ENCODE results near the gene ABCA5.

ABCA5 gene

DNA sequence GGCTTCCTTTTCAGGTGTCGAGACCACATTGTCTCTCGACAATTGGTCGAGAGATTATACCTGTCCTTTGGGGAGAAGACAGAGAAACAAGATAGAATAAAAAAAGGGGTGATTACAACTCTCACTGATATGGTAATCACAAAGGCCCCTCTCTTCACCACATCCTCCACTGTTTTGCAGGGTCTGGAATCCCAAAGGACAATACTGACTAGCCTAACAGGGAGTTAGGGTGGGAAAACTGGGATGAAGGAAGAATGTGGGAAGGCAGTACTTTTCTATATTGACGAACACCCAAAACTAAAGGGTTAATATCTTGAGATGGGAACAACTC is 6.1 kb downstream of the ABCA5 start:
- no peak overlapping the region for H3K9ac ChIP-seq (ENCODE audit: low read depth, low read length)
- H3K27ac ChIP-seq (ENCODE audit: low read length): no peak overlapping the region
- H3K9me3 ChIP-seq (ENCODE audit: insufficient read depth, low read length, severe bottlenecking): no peaks in the 10 kb centered on the region
- no peaks in the 10 kb centered on the region for H3K79me2 ChIP-seq (ENCODE audit: insufficient read depth, low read length)
- H3K4me2 ChIP-seq (ENCODE audit: insufficient read depth, low read length): no peak overlapping the region
- no peaks in the 10 kb centered on the region for H3K36me3 ChIP-seq (ENCODE audit: insufficient read depth, low read length)
- no peak overlapping the region for H3K4me3 ChIP-seq (ENCODE audit: low read depth in 1 of 2, low read length in 2 of 2)
- DNase-seq (no peak), ATAC-seq (ENCODE audit: insufficient read depth, low read depth) (no peak)
- TF ChIP-seq, protein P1, sequence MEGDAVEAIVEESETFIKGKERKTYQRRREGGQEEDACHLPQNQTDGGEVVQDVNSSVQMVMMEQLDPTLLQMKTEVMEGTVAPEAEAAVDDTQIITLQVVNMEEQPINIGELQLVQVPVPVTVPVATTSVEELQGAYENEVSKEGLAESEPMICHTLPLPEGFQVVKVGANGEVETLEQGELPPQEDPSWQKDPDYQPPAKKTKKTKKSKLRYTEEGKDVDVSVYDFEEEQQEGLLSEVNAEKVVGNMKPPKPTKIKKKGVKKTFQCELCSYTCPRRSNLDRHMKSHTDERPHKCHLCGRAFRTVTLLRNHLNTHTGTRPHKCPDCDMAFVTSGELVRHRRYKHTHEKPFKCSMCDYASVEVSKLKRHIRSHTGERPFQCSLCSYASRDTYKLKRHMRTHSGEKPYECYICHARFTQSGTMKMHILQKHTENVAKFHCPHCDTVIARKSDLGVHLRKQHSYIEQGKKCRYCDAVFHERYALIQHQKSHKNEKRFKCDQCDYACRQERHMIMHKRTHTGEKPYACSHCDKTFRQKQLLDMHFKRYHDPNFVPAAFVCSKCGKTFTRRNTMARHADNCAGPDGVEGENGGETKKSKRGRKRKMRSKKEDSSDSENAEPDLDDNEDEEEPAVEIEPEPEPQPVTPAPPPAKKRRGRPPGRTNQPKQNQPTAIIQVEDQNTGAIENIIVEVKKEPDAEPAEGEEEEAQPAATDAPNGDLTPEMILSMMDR (IDR thresholded peaks at IDR 0.05; ENCODE audit: borderline replicate concordance, extremely low read depth, low read length, poor library complexity, severe bottlenecking): no peak
- no peak for TF ChIP-seq EZH2 (IDR thresholded peaks at IDR 0.05; ENCODE audit: borderline replicate concordance, low read depth, low read length, severe bottlenecking)
- no peaks in the 10 kb centered on the region for H4K20me1 ChIP-seq (ENCODE audit: insufficient read depth, low read length)
- H3K27me3 ChIP-seq (ENCODE audit: insufficient read depth, low read length, poor library complexity): peaks cover 4% of the 10 kb centered on the region
- 0 out of 2 replicates have a peak, but pooled peaks cover under 1% of the 10 kb centered on the region for H3K4me1 ChIP-seq (ENCODE audit: insufficient read depth, low read length)
- H2AFZ ChIP-seq (ENCODE audit: low read depth, low read length): no peak overlapping the region

DNA sequence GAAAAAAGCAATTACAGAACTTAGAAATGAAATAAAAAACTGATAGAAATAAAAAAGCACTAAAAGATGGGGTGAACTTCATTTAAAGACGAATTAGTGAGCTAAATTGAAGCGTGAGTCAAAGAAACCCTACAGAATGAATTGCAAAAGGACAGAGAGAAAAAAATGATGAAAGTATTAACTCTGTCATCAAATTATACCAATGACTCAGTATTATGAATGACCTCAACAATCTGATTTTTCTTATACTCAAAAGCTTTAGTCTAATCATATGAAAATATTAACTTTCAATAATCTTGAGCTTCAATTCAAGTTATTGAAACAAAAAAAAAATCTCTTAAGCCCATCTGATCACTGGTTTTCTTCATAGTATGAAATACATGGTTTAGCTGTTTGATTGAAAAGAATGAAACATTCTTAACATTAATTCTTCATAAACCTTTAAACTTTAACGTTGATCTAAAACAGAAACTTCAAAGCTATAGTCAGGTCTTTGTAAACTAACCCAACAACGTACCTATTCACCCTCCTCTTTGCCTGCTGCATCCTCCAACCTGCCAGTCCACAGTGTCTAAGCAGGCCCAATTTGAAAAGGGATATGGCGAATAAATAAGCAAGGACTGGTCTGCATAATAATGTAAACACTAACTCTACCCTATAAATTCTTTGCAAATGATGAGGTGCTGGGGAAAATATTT is 6.6 kb downstream of the ABCA5 start:
- ATAC-seq (ENCODE audit: insufficient read depth, low read depth) (no peak), DNase-seq (no peak)
- no peak overlapping the region for H3K4me2 ChIP-seq (ENCODE audit: insufficient read depth, low read length)
- no peak for TF ChIP-seq EZH2 (IDR thresholded peaks at IDR 0.05; ENCODE audit: borderline replicate concordance, low read depth, low read length, severe bottlenecking)
- TF ChIP-seq, protein P1 (IDR thresholded peaks at IDR 0.05; ENCODE audit: borderline replicate concordance, extremely low read depth, low read length, poor library complexity, severe bottlenecking): no peak
- H3K4me1 ChIP-seq (ENCODE audit: insufficient read depth, low read length): no peaks in the 10 kb centered on the region
- no peaks in the 10 kb centered on the region for H3K79me2 ChIP-seq (ENCODE audit: insufficient read depth, low read length)
- H3K27ac ChIP-seq (ENCODE audit: low read length): no peak overlapping the region
- no peaks in the 10 kb centered on the region for H3K36me3 ChIP-seq (ENCODE audit: insufficient read depth, low read length)
- no peaks in the 10 kb centered on the region for H3K9me3 ChIP-seq (ENCODE audit: insufficient read depth, low read length, severe bottlenecking)
- H3K4me3 ChIP-seq (ENCODE audit: low read depth in 1 of 2, low read length in 2 of 2): no peak overlapping the region
- H3K9ac ChIP-seq (ENCODE audit: low read depth, low read length): no peak overlapping the region
- no peaks in the 10 kb centered on the region for H4K20me1 ChIP-seq (ENCODE audit: insufficient read depth, low read length)
- H3K27me3 ChIP-seq (ENCODE audit: insufficient read depth, low read length, poor library complexity): no peaks in the 10 kb centered on the region
- H2AFZ ChIP-seq (ENCODE audit: low read depth, low read length): no peak overlapping the region

DNA sequence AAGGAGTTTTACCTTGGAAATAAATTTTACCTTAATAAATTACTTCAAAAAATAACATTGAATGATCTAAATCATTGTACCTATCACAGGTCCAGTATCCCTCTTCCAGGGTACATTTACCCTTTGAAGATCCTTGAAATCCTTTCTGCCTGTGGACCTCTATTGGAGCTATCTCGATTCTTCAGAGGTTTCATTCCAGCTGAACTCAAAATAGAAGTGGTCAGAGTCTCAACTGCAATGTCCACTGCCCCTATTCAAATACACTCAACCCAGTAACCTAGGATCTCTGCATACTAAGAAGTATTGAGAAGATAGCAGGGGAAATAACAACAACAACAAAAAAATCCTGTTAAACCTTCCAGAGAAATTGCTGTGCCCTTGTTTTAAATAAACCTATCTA is 9.3 kb downstream of the ABCA5 start:
- Histone ChIP-seq H3K4me1 (ENCODE audit: insufficient read depth, low read length) (no peaks in the 10 kb centered on the region), H4K20me1 (ENCODE audit: insufficient read depth, low read length) (no peaks in the 10 kb centered on the region), H3K79me2 (ENCODE audit: insufficient read depth, low read length) (no peaks in the 10 kb centered on the region), H3K9me3 (ENCODE audit: insufficient read depth, low read length, severe bottlenecking) (no peaks in the 10 kb centered on the region), H3K27ac (ENCODE audit: low read length) (no peak overlapping the region), H3K27me3 (ENCODE audit: insufficient read depth, low read length, poor library complexity) (no peaks in the 10 kb centered on the region), H3K4me3 (ENCODE audit: low read depth in 1 of 2, low read length in 2 of 2) (no peak overlapping the region), H2AFZ (ENCODE audit: low read depth, low read length) (no peak overlapping the region), H3K4me2 (ENCODE audit: insufficient read depth, low read length) (no peak overlapping the region), H3K36me3 (ENCODE audit: insufficient read depth, low read length) (no peaks in the 10 kb centered on the region), H3K9ac (ENCODE audit: low read depth, low read length) (no peak overlapping the region)
- ATAC-seq (ENCODE audit: insufficient read depth, low read depth): no peak
- no peak for DNase-seq
- TF ChIP-seq, protein P1 (IDR thresholded peaks at IDR 0.05; ENCODE audit: borderline replicate concordance, extremely low read depth, low read length, poor library complexity, severe bottlenecking): no peak
- TF ChIP-seq EZH2 (IDR thresholded peaks at IDR 0.05; ENCODE audit: borderline replicate concordance, low read depth, low read length, severe bottlenecking): no peak
